ENCODE results near the gene LEKR1. TPM values are rescaled to one million over a fixed set of nuclear protein-coding genes. Genes with fewer than 3 reads are reported as not detected.

LEKR1 gene
- total and polyA plus RNA-seq, 2 of the 13 experiments (the other 11 are each of a cell fraction or from before 2014, with no cell fraction given) = 0.49 to 1.5 TPM

DNA sequence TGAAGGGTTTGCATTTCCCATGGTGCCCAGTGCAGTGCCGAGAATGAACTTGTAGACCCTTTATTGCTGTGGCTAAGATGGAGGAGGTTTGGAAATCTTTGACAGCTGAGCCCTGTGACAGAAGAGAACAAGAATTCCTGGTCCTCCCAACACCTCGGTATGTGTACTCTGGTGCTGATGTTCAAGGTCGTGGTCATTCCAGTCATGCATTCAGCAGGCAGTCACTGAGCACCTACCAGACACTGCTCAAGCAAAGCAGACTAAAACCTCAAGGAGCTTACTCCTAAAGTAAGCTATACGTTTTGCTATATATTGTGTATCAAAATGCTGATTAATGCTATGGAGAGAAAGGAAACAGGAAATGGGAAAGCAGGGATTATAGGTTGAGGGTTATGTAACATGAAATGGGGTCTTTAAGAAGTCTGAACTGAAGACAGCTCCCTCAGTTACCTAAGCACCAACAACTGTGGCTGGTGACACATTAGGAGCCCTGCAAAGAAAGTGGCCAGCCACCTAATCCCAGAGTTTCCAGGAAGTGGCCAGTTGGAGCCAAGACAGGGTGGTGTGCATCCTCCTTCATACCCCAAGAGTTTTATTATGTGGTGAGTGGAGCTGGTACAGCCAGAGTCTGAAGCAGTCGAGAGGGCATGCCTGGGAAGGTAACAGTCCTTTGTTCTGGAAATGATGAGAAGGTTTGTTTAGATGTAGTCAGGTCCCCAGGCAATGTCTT is 268.8 kb downstream of the LEKR1 start (continued):
- TF ChIP-seq, protein P1, sequence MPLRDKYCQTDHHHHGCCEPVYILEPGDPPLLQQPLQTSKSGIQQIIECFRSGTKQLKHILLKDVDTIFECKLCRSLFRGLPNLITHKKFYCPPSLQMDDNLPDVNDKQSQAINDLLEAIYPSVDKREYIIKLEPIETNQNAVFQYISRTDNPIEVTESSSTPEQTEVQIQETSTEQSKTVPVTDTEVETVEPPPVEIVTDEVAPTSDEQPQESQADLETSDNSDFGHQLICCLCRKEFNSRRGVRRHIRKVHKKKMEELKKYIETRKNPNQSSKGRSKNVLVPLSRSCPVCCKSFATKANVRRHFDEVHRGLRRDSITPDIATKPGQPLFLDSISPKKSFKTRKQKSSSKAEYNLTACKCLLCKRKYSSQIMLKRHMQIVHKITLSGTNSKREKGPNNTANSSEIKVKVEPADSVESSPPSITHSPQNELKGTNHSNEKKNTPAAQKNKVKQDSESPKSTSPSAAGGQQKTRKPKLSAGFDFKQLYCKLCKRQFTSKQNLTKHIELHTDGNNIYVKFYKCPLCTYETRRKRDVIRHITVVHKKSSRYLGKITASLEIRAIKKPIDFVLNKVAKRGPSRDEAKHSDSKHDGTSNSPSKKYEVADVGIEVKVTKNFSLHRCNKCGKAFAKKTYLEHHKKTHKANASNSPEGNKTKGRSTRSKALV (CRISPR knock-in tag; IDR thresholded peaks at IDR 0.05) = 0 out of 2 replicates have a peak, but pooled peaks have one; percentile 35
- TF ChIP-seq ZSCAN29 (CRISPR knock-in tag; conservative IDR thresholded peaks at IDR 0.05) = no peak
- TF ChIP-seq CBX2 (IDR thresholded peaks at IDR 0.05; ENCODE audit: low read depth, low read length) = no peak
- no peak for TF ChIP-seq CBX2 (CRISPR knock-in tag; IDR thresholded peaks at IDR 0.05; ENCODE audit: low read depth)
- 0 out of 2 replicates have a peak, but pooled peaks have one; percentile 30 for TF ChIP-seq ZSCAN9 (CRISPR knock-in tag; IDR thresholded peaks at IDR 0.05; ENCODE audit: borderline replicate concordance)
- TF ChIP-seq SRSF1 (optimal IDR thresholded peaks at IDR 0.05; ENCODE audit: low read depth, low read length) = no peak
- TF ChIP-seq, protein P2, sequence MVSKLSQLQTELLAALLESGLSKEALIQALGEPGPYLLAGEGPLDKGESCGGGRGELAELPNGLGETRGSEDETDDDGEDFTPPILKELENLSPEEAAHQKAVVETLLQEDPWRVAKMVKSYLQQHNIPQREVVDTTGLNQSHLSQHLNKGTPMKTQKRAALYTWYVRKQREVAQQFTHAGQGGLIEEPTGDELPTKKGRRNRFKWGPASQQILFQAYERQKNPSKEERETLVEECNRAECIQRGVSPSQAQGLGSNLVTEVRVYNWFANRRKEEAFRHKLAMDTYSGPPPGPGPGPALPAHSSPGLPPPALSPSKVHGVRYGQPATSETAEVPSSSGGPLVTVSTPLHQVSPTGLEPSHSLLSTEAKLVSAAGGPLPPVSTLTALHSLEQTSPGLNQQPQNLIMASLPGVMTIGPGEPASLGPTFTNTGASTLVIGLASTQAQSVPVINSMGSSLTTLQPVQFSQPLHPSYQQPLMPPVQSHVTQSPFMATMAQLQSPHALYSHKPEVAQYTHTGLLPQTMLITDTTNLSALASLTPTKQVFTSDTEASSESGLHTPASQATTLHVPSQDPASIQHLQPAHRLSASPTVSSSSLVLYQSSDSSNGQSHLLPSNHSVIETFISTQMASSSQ (IDR thresholded peaks at IDR 0.05; ENCODE audit: low read depth) = no peak
- TF ChIP-seq, protein P2 (CRISPR knock-in tag; IDR thresholded peaks at IDR 0.05; ENCODE audit: borderline replicate concordance) = no peak
- TF ChIP-seq, protein P3, sequence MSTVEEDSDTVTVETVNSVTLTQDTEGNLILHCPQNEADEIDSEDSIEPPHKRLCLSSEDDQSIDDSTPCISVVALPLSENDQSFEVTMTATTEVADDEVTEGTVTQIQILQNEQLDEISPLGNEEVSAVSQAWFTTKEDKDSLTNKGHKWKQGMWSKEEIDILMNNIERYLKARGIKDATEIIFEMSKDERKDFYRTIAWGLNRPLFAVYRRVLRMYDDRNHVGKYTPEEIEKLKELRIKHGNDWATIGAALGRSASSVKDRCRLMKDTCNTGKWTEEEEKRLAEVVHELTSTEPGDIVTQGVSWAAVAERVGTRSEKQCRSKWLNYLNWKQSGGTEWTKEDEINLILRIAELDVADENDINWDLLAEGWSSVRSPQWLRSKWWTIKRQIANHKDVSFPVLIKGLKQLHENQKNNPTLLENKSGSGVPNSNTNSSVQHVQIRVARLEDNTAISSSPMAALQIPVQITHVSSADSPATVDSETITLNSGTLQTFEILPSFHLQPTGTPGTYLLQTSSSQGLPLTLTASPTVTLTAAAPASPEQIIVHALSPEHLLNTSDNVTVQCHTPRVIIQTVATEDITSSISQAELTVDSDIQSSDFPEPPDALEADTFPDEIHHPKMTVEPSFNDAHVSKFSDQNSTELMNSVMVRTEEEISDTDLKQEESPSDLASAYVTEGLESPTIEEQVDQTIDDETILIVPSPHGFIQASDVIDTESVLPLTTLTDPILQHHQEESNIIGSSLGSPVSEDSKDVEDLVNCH (CRISPR knock-in tag; IDR thresholded peaks at IDR 0.05) = no peak
- no peak for TF ChIP-seq ZNF296 (CRISPR knock-in tag; conservative IDR thresholded peaks at IDR 0.05)
- TF ChIP-seq, protein P4, sequence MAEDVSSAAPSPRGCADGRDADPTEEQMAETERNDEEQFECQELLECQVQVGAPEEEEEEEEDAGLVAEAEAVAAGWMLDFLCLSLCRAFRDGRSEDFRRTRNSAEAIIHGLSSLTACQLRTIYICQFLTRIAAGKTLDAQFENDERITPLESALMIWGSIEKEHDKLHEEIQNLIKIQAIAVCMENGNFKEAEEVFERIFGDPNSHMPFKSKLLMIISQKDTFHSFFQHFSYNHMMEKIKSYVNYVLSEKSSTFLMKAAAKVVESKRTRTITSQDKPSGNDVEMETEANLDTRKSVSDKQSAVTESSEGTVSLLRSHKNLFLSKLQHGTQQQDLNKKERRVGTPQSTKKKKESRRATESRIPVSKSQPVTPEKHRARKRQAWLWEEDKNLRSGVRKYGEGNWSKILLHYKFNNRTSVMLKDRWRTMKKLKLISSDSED (CRISPR knock-in tag; IDR thresholded peaks at IDR 0.05) = no peak
- TF ChIP-seq RFX1 (IDR thresholded peaks at IDR 0.05) = no peak
- TF ChIP-seq SOX13 (IDR thresholded peaks at IDR 0.05) = no peak
- peak in 1 of 2 experiments; percentile 72; a peak in 2 of 4 replicates for TF ChIP-seq SOX13 (CRISPR knock-in tag; conservative IDR thresholded peaks at IDR 0.05 in 1 of 2, IDR thresholded peaks at IDR 0.05 in 1 of 2)
- TF ChIP-seq MAF1 (CRISPR knock-in tag; IDR thresholded peaks at IDR 0.05; ENCODE audit: borderline replicate concordance) = no peak
- TF ChIP-seq TP53 (CRISPR knock-in tag; conservative IDR thresholded peaks at IDR 0.05) = no peak; the same call in 1 of the 2 replicates
- no peak for TF ChIP-seq SOX6 (IDR thresholded peaks at IDR 0.05)
- TF ChIP-seq SOX6 (CRISPR knock-in tag; IDR thresholded peaks at IDR 0.05) = peak; percentile 3; the same call in 1 of the 2 replicates
- no peak for TF ChIP-seq ZNF337 (CRISPR knock-in tag; IDR thresholded peaks at IDR 0.05; ENCODE audit: borderline replicate concordance, low read depth)
